Left lobe of liver (tissue), 2 donors: ENCODE results near the gene CLCF1. TPM values are rescaled to one million over a fixed set of nuclear protein-coding genes. Genes with fewer than 3 reads are reported as not detected.
A peak's percentile ranks its signal among the peaks of the same experiment; 100 is the strongest.
"Not testable (repeated sequence)": the region's sequence is repeated elsewhere in the genome, so short reads cannot be mapped to it uniquely, and the experiment has no call there.

Source experiments
- ATAC-seq: fragments of 200-7000 bp; cut with Tn5 transposase; one replicate; pipeline ENCODE4 v1.9.1; 2020; ENCODE audit warnings: mild to moderate bottlenecking, moderate library complexity
- DNase-seq: peaks from one replicate; pipeline ENCODE4 v3.0.0-alpha.2; 2020; ENCODE audit warnings: low spot score
- total RNA-seq: library from RNA; stranded (reverse); gene quantifications from one replicate; pipeline ENCODE4 v1.2.1, GENCODE V29; 2021
- donor health status: DM: no; HTN: no; CAD: no; lungs with moderate emphysema.
- donor health status: DM: no; HTN: yes; CAD: no.

CLCF1 gene
- total RNA-seq, 1 donor from 2014 or later, result 0.43 TPM

GRCh38 chr11:67345247-67345919 is 28.0 kb downstream of the CLCF1 start:
- DNase-seq, result no peak
- ATAC-seq, result no peak

GRCh38 chr11:67344264-67344663 is 29.1 kb downstream of the CLCF1 start:
- ATAC-seq (no peak), DNase-seq (no peak)

GRCh38 chr11:67337257-67337656 is 36.1 kb downstream of the CLCF1 start:
- ATAC-seq (no peak), DNase-seq (no peak)

GRCh38 chr11:67332081-67332691 is 41.2 kb downstream of the CLCF1 start:
- DNase-seq, result no peak
- no peak for ATAC-seq

GRCh38 chr11:67323526-67323925 is 49.9 kb downstream of the CLCF1 start:
- ATAC-seq, result no peak
- no peak for DNase-seq

GRCh38 chr11:67322049-67322448 is 51.3 kb downstream of the CLCF1 start:
- ATAC-seq (no peak), DNase-seq (no peak)

- no peak for ATAC-seq
Measured at GRCh38 chr11:67321313-67321871, 52.0 kb downstream of the CLCF1 start.

GRCh38 chr11:67320691-67321090 is 52.7 kb downstream of the CLCF1 start:
- no peak for ATAC-seq
- no peak for DNase-seq

More at GRCh38 chr11:67321313-67321871, 52.0 kb downstream of the CLCF1 start:
- no peak for DNase-seq

GRCh38 chr11:67320011-67320410 is 53.4 kb downstream of the CLCF1 start:
- ATAC-seq (no peak), DNase-seq (no peak)

- not testable (repeated sequence) for ATAC-seq, DNase-seq
Measured at GRCh38 chr11:67318876-67319275, 54.5 kb downstream of the CLCF1 start.

- peak; percentile 54 for ATAC-seq
- peak; percentile 65 for DNase-seq
Measured at GRCh38 chr11:67317888-67318555, 55.4 kb downstream of the CLCF1 start.

- DNase-seq (peak; percentile 97), ATAC-seq (peak; percentile 90)
Measured at GRCh38 chr11:67317205-67317887, 56.1 kb downstream of the CLCF1 start.

GRCh38 chr11:67316882-67317204 is 56.6 kb downstream of the CLCF1 start:
- peak; percentile 3 for ATAC-seq

GRCh38 chr11:67315325-67315909 is 58.0 kb downstream of the CLCF1 start:
- ATAC-seq (no peak), DNase-seq (no peak)

More at GRCh38 chr11:67316882-67317204, 56.6 kb downstream of the CLCF1 start:
- DNase-seq, result no peak

- DNase-seq (no peak), ATAC-seq (no peak)
Measured at GRCh38 chr11:67314218-67314617, 59.2 kb downstream of the CLCF1 start.

Other genes starting within 250 kb of the CLCF1 start
- gene GRK2, start 107.1 kb downstream of the CLCF1 start, total RNA-seq, result 29.0 TPM
- gene ANKRD13D, start 84.3 kb downstream of the CLCF1 start, total RNA-seq, result 9.8 TPM
- 18.2 TPM for gene SSH3, start 70.1 kb downstream of the CLCF1 start, total RNA-seq
- gene POLD4, start 20.1 kb downstream of the CLCF1 start, total RNA-seq, result 96.6 TPM
- gene RAD9A, start 18.4 kb upstream of the CLCF1 start, total RNA-seq, result 14.9 TPM
- gene PPP1CA, start 28.3 kb upstream of the CLCF1 start, total RNA-seq, result 63.1 TPM
- 1.1 TPM for gene TBC1D10C, start 30.5 kb upstream of the CLCF1 start, total RNA-seq
- gene CARNS1, start 42.1 kb upstream of the CLCF1 start, total RNA-seq, result 0.28 TPM
- gene RPS6KB2, start 54.9 kb upstream of the CLCF1 start, total RNA-seq, result 31.5 TPM
- 2.2 TPM for gene PTPRCAP, start 64.1 kb upstream of the CLCF1 start, total RNA-seq
- gene CORO1B, start 69.9 kb upstream of the CLCF1 start, total RNA-seq, result 44.1 TPM
- not detected for gene GPR152, start 79.1 kb upstream of the CLCF1 start, total RNA-seq
- gene CABP4, start 81.8 kb upstream of the CLCF1 start, total RNA-seq, result 1.1 TPM
- gene TMEM134, start 95.7 kb upstream of the CLCF1 start, total RNA-seq, result 38.9 TPM
- gene AIP, start 109.4 kb upstream of the CLCF1 start, total RNA-seq, result 26.3 TPM
- 19.2 TPM for gene PITPNM1, start 131.8 kb upstream of the CLCF1 start, total RNA-seq
- 67.4 TPM for gene CDK2AP2, start 134.6 kb upstream of the CLCF1 start, total RNA-seq
- not detected for gene CABP2, start 149.8 kb upstream of the CLCF1 start, total RNA-seq
- gene GSTP1, start 210.2 kb upstream of the CLCF1 start, total RNA-seq, result 30.9 TPM
- gene NDUFV1, start 233.3 kb upstream of the CLCF1 start, total RNA-seq, result 192 TPM